Sigmoid colon (tissue), 4 donors: ENCODE measurements around the gene CCSER1.

Experiments
- CTCF ChIP-seq, 4 experiments: fragments of 450-650 bp in 3 of 4; fragments of 200-600 bp in 1 of 4; IDR thresholded peaks; one replicate each; pipeline ENCODE4 v1.5.1; 2016 to 2019; ENCODE audit warnings: antibody characterized with exemption in 4 of 4, mild to moderate bottlenecking in 3 of 4, moderate library complexity in 2 of 4
- EP300 ChIP-seq, 4 donors: sonication (generic); formaldehyde crosslinking; IDR thresholded peaks; one replicate each; pipeline ENCODE4 v1.6.1; 2017; ENCODE audit warnings: antibody characterized with exemption in 4 of 4
- POLR2A ChIP-seq, 2 donors: fragments of 450-650 bp; IDR thresholded peaks; one replicate each; pipeline ENCODE4 v1.6.1; 2016; ENCODE audit warnings: antibody characterized with exemption in 2 of 2, mild to moderate bottlenecking in 2 of 2, moderate library complexity in 2 of 2
- POLR2AphosphoS5 ChIP-seq, 4 donors: sonication (generic); formaldehyde crosslinking; IDR thresholded peaks; one replicate each; pipeline ENCODE4 v1.6.1; 2017; ENCODE audit warnings: antibody characterized with exemption in 4 of 4

- no peak for TF ChIP-seq CTCF (IDR thresholded peaks at IDR 0.05)
- no peak for TF ChIP-seq POLR2AphosphoS5 (IDR thresholded peaks at IDR 0.05)
- TF ChIP-seq EP300 (IDR thresholded peaks at IDR 0.05), result no peak
- TF ChIP-seq POLR2A (IDR thresholded peaks at IDR 0.05), result no peak
These were observed 38.7 kb downstream of the CCSER1 start for GRCh38 chr4:90165883-90166282.
